Effector CD8-positive, alpha-beta T cell (primary cell): Measurements from ENCODE around the gene SYN1.
A peak's percentile ranks its signal among the peaks of the same experiment; 100 is the strongest.

Experiments used
- DNase-seq: peaks from one replicate; lab custom pipeline; 2025; lab: John Stamatoyannopoulos, UW

Gene SYN1

DNA sequence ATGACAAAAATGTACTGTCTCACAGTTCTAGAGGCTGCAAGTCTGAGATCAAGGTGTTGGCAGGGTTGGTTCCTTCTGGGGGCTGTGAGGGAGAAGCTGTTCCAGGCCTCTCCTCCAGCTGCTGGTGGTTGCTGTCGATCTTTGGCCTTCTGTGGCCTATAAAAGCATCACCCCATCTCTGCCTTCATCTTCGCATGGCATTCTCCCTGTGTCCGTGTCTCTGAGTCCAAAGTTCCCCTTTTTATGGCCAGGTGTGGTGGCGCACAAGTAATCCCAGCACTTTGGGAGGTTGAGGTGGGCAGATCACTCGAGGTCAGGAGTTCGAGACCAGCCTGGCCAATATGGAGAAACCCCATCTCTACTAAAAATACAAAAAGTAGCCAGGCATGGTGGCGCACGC, 90.1 kb downstream of the SYN1 start:
- no peak for DNase-seq

GRCh38 chrX:47523713-47524166, 95.9 kb downstream of the SYN1 start:
- DNase-seq = no peak

GRCh38 chrX:47523297-47523696, 96.4 kb downstream of the SYN1 start:
- peak; percentile 72 for DNase-seq
